ENCODE data around the gene IL1RAPL2.

GRCh38 chrX:105653891-105654290 lies 1087.9 kb downstream of the IL1RAPL2 start:
- TF ChIP-seq CTCF (IDR thresholded peaks at IDR 0.05), result no peak
- no peak for TF ChIP-seq EZH2phosphoT487 (IDR thresholded peaks at IDR 0.05)
- no peak for TF ChIP-seq EZH2 (IDR thresholded peaks at IDR 0.05)

All from neural progenitor cell (in vitro differentiated cells).